Esophagus squamous epithelium (tissue), 4 donors: Measurements from ENCODE around the gene DLG2.

Experiments used
- CTCF ChIP-seq, 6 experiments: fragments of 450-650 bp in 4 of 6; fragments of 200-600 bp in 2 of 6; sonication (generic) in 2 of 6; IDR thresholded peaks; one replicate each; pipeline ENCODE4 v1.5.1; 2016 to 2019; ENCODE audit warnings: antibody characterized with exemption in 6 of 6, mild to moderate bottlenecking in 4 of 6, moderate library complexity in 4 of 6
- POLR2A ChIP-seq, 4 donors: fragments of 450-650 bp; IDR thresholded peaks; one replicate each; pipeline ENCODE4 v1.6.1; 2017; ENCODE audit warnings: antibody characterized with exemption in 4 of 4, mild to moderate bottlenecking in 4 of 4, moderate library complexity in 3 of 4

DNA sequence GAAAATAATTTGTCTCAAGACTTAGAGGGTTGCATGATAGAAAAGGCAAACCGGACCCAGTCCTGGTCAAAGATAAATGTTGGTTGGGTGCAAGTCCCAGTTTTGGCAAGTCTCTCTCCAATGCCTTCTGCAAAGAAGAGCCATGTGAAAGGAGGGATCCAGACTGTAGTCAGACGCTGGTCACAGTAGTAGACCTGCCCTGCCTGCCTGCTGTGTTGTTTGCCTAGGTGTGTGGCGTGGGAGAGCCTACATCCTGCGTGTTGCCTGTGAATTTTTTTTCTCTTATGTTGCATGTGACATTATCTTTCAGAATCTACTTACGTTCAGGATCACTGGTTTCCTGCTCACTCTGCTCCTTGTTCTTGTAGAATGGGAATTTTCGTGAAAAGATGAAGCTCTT, 2143.3 kb downstream of the DLG2 start:
- TF ChIP-seq POLR2A (IDR thresholded peaks at IDR 0.05) (no peak), CTCF (IDR thresholded peaks at IDR 0.05) (no peak)
